AG04450 (cell line): ENCODE results near the gene GPC3. TPM values are rescaled to one million over a fixed set of nuclear protein-coding genes. Genes with fewer than 3 reads are reported as not detected.

Experiments
- CTCF ChIA-PET: fragments of 300-600, 350-600 bp; formaldehyde crosslinking; extraction: SDS; loops from one replicate; lab custom pipeline; 2022; ENCODE audit warnings: antibody characterized with exemption, inconsistent platforms; lab: Charles Lee
- POLR2A ChIA-PET: fragments of 350-600 bp; formaldehyde crosslinking; extraction: SDS; loops from one replicate; lab custom pipeline; 2021; ENCODE audit warnings: antibody characterized with exemption, inconsistent platforms; lab: Yijun Ruan, JAX
- DNase-seq: peaks from one replicate; pipeline ENCODE4 v3.0.0-alpha.2; 2011; ENCODE audit warnings: low read depth, low spot score
- H3K27ac ChIP-seq: one replicate; pipeline ENCODE4 v1.5.1; 2012; ENCODE audit warnings: low read depth, low read length, control low read depth
- H3K27me3 ChIP-seq: one replicate; pipeline ENCODE4 v1.6.0; 2012; ENCODE audit warnings: low read length; ENCODE audit not compliant: control insufficient read depth, insufficient read depth
- H3K4me3 ChIP-seq: 2 replicates; pipeline ENCODE4 v1.5.1; 2011; ENCODE audit warnings: mild to moderate bottlenecking, low read depth, low read length, control low read depth
- H3K9me3 ChIP-seq: 2 replicates; pipeline ENCODE4 v1.5.1; 2012; ENCODE audit warnings: low read length; ENCODE audit not compliant: control insufficient read depth, insufficient read depth
- CTCF ChIP-seq: IDR thresholded peaks from 2 replicates; pipeline ENCODE4 v1.5.1; 2011; ENCODE audit warnings: low read depth, low read length, control low read depth, inconsistent platforms
- polyA plus RNA-seq: library from polyadenylated mRNA; depleted of rRNA; stranded (reverse); fragments of >200 nt; gene quantifications from 2 replicates; pipeline ENCODE4 v1.2.3, GENCODE V29; 2011

GPC3 gene
- polyA plus RNA-seq, 1 experiment = not detected

- no peak for TF ChIP-seq CTCF
- H3K9me3 ChIP-seq = peaks cover 5% of the 10 kb centered on the region; the same call in 1 of the 2 replicates
These were observed 1.2 kb downstream of the GPC3 start for GRCh38 chrX:133983974-133984845.

GRCh38 chrX:133983256-133983973 lies 2.0 kb downstream of the GPC3 start:
- Histone ChIP-seq H3K27me3 (peaks cover 16% of the 10 kb centered on the region), H3K9me3 (peaks cover 5% of the 10 kb centered on the region; the same call in 1 of the 2 replicates), H3K27ac (no peak overlapping the region), H3K4me3 (no peak overlapping the region)
- CTCF ChIA-PET = no interaction called here
- no peak for DNase-seq
- POLR2A ChIA-PET = no interaction called here
- no peak for TF ChIP-seq CTCF

More at GRCh38 chrX:133983974-133984845, 1.2 kb downstream of the GPC3 start:
- ChIA-PET POLR2A (no interaction called here), CTCF (no interaction called here)
- Histone ChIP-seq H3K4me3 (no peak overlapping the region), H3K27ac (no peak overlapping the region), H3K27me3 (peaks cover 16% of the 10 kb centered on the region)
- no peak for DNase-seq

- POLR2A ChIA-PET = no interaction called here
- H3K9me3 ChIP-seq = peaks cover 5% of the 10 kb centered on the region; the same call in 1 of the 2 replicates
- TF ChIP-seq CTCF = no peak
- no peak for DNase-seq
- CTCF ChIA-PET = no interaction called here
- H3K4me3 ChIP-seq = no peak overlapping the region
- peaks cover 16% of the 10 kb centered on the region for H3K27me3 ChIP-seq
- H3K27ac ChIP-seq = no peak overlapping the region
These were observed 3.5 kb downstream of the GPC3 start for GRCh38 chrX:133981924-133982323.

GRCh38 chrX:133980832-133981588 lies 4.4 kb downstream of the GPC3 start:
- Histone ChIP-seq H3K27me3 (peaks cover 12% of the 10 kb centered on the region), H3K9me3 (peaks cover 5% of the 10 kb centered on the region; the same call in 1 of the 2 replicates), H3K27ac (no peak overlapping the region), H3K4me3 (no peak overlapping the region)
- POLR2A ChIA-PET = no interaction called here
- CTCF ChIA-PET = no interaction called here
- DNase-seq = no peak
- no peak for TF ChIP-seq CTCF
